K562 (cell line): ENCODE results near the gene SNX10. TPM values are rescaled to one million over a fixed set of nuclear protein-coding genes. Genes with fewer than 3 reads are reported as not detected.

Experiments
- CBFA2T3 ChIP-seq: fragments of 450-650 bp; IDR thresholded peaks from 2 replicates; pipeline ENCODE4 v1.6.1; 2017
- CREM ChIP-seq: IDR thresholded peaks from 2 replicates; pipeline ENCODE4 v1.6.1; 2014; ENCODE audit warnings: antibody characterized with exemption, low read depth
- CTBP1 ChIP-seq: fragments of 450-650 bp; IDR thresholded peaks from 2 replicates; pipeline ENCODE4 v1.6.1; 2016; ENCODE audit warnings: borderline replicate concordance
- CTCFL ChIP-seq: IDR thresholded peaks from 2 replicates; pipeline ENCODE4 v1.6.1; 2011; ENCODE audit warnings: borderline replicate concordance, low read depth, mild to moderate bottlenecking, moderate library complexity, low read length; ENCODE audit not compliant: insufficient read depth, poor library complexity, severe bottlenecking
- CXXC5 ChIP-seq: fragments of 250-450 bp; sonication (Bioruptor Pico); IDR thresholded peaks from 2 replicates; pipeline ENCODE4 v1.8.0; 2022; ENCODE audit warnings: inconsistent platforms, mild to moderate bottlenecking, moderate library complexity
- EGR1 ChIP-seq: fragments of 450-650 bp; conservative IDR thresholded peaks from 2 replicates; pipeline ENCODE4 v1.6.1; 2017; ENCODE audit warnings: mild to moderate bottlenecking
- ETV1 ChIP-seq: fragments of 450-650 bp; conservative IDR thresholded peaks from 2 replicates; pipeline ENCODE4 v1.6.1; 2016; ENCODE audit warnings: missing genetic modification characterization, control low read depth, low read depth, missing compliant biosample characterization
- MLX ChIP-seq, 2 experiments: fragments of 450-650 bp in 1 of 2; sonication (generic) in 1 of 2; formaldehyde crosslinking; conservative IDR thresholded peaks; 2 replicates each; pipeline versions ENCODE4 v1.4.0 to v1.8.1; 2020 to 2022; ENCODE audit warnings: mild to moderate bottlenecking in 1 of 2, missing genetic modification reagents in 1 of 2
- MTA2 ChIP-seq: fragments of 450-650 bp; IDR thresholded peaks from 2 replicates; pipeline ENCODE4 v1.6.1; 2016; ENCODE audit warnings: low read depth
- MTF1 ChIP-seq: fragments of 250-450 bp; sonication (Bioruptor Pico); IDR thresholded peaks from 2 replicates; pipeline ENCODE4 v1.9.0; 2021; ENCODE audit warnings: moderate library complexity, mild to moderate bottlenecking, inconsistent platforms, borderline replicate concordance
- PHB ChIP-seq: fragments of 250-450 bp; sonication (Bioruptor Pico); IDR thresholded peaks from 2 replicates; pipeline ENCODE4 v1.5.0; 2021
- RB1 ChIP-seq: fragments of 450-650 bp; IDR thresholded peaks from 2 replicates; pipeline ENCODE4 v1.6.1; 2017; ENCODE audit warnings: low read depth, mild to moderate bottlenecking
- RBFOX2 ChIP-seq: fragments of 200-400 bp; formaldehyde crosslinking; IDR thresholded peaks from 2 replicates; pipeline ENCODE4 v1.6.1; 2017; ENCODE audit warnings: low read depth, mild to moderate bottlenecking, low read length, moderate library complexity
- SMAD4 ChIP-seq: fragments of 250-450 bp; sonication (Bioruptor Pico); conservative IDR thresholded peaks from 2 replicates; pipeline ENCODE4 v1.8.0; 2021; ENCODE audit warnings: inconsistent platforms, mild to moderate bottlenecking, moderate library complexity
- SRF ChIP-seq, 2 experiments: fragments of 250-450, 450-650 bp in 1 of 2; sonication (Bioruptor Pico) in 1 of 2; sonication (generic) in 1 of 2; formaldehyde crosslinking; IDR thresholded peaks; 2 replicates each; pipeline versions ENCODE4 v1.5.0 to v1.5.1; 2020 to 2022; ENCODE audit warnings: mild to moderate bottlenecking in 1 of 2, missing genetic modification reagents in 1 of 2
- U2AF1 ChIP-seq: fragments of 200-400 bp; formaldehyde crosslinking; optimal IDR thresholded peaks from 2 replicates; pipeline ENCODE3; 2017; ENCODE audit warnings: mild to moderate bottlenecking, low read depth, low read length, moderate library complexity
- UBTF ChIP-seq, 2 experiments: IDR thresholded peaks; 2 replicates each; pipeline ENCODE4 v1.6.1; 2012; ENCODE audit warnings: improper control_type of control experiment in 2 of 2, low read depth in 2 of 2, low read length in 2 of 2, borderline replicate concordance in 1 of 2
- ZC3H11A ChIP-seq: IDR thresholded peaks from 2 replicates; pipeline ENCODE4 v1.6.1; 2012; ENCODE audit warnings: low read depth, low read length, improper control_type of control experiment
- ZNF140 ChIP-seq: fragments of 250-450 bp; sonication (Bioruptor Pico); IDR thresholded peaks from 2 replicates; pipeline ENCODE4 v1.8.0; 2021; ENCODE audit warnings: moderate library complexity, mild to moderate bottlenecking, inconsistent platforms
- ZNF175 ChIP-seq: fragments of 200-800 bp; sonication (Bioruptor generic); IDR thresholded peaks from 2 replicates; pipeline ENCODE4 v1.6.1; 2016; ENCODE audit warnings: low read depth, mild to moderate bottlenecking, missing genetic modification characterization, missing compliant biosample characterization
- ZNF280B ChIP-seq: fragments of 250-450 bp; sonication (Bioruptor Pico); IDR thresholded peaks from 2 replicates; pipeline ENCODE4 v1.5.1; 2021; ENCODE audit warnings: mild to moderate bottlenecking
- ZNF282 ChIP-seq: sonication (generic); formaldehyde crosslinking; IDR thresholded peaks from 2 replicates; pipeline ENCODE4 v1.8.1; 2023; ENCODE audit warnings: missing genetic modification reagents
- polyA plus RNA-seq, 8 experiments: library from polyadenylated mRNA; depleted of rRNA in 4 of 8; stranded (reverse) in 5 of 8; unstranded in 3 of 8; fragments of >200 nt; fragmentation: Nextera tagmentation in 2 of 8; fragmentation: Illumina TruSeq in 1 of 8; extraction: Ambion mirVana in 2 of 8; extraction: Trizol in 1 of 8; gene quantifications; 2 replicates each; pipeline versions ENCODE4 v1.2.1 to v1.2.3, GENCODE V29; 2011 to 2014; ENCODE audit warnings: inconsistent platforms in 1 of 8, missing spikeins in 1 of 8
- total RNA-seq, 7 experiments: library from RNA; depleted of rRNA in 6 of 7; stranded (reverse); fragments of >200 nt in 6 of 7; fragmentation: Illumina TruSeq in 2 of 7; extraction: Trizol in 2 of 7; gene quantifications; 2 replicates each; pipeline versions ENCODE4 v1.2.1 to v1.2.3, GENCODE V29; 2011 to 2021; ENCODE audit warnings: low replicate concordance in 1 of 7

Gene SNX10
- total and polyA plus RNA-seq, 9 of the 15 experiments (the other 6 are each of a cell fraction or from before 2014, with no cell fraction given) = 6.9 to 16.5 (median 11.5) TPM

- TF ChIP-seq SMAD4 (CRISPR knock-in tag) (peak; percentile 50; the same call in 1 of the 2 replicates), U2AF1 (no peak), CTCFL (no peak), UBTF (IDR thresholded peaks at IDR 0.05; ENCODE audit: borderline replicate concordance in 1 of 2, low read depth in 2 of 2, low read length in 2 of 2) (peak; percentile 51 to 54; a peak in 2 of 4 replicates), ZNF282 (CRISPR knock-in tag) (no peak), EGR1 (peak; percentile 68), RB1 (peak; percentile 87), ZNF175 (CRISPR knock-in tag) (peak; percentile 78; the same call in 1 of the 2 replicates), CTBP1 (peak; percentile 97), ETV1 (tag) (peak; percentile 64; the same call in 1 of the 2 replicates), ZNF280B (CRISPR knock-in tag) (no peak), ZNF140 (CRISPR knock-in tag) (no peak), CXXC5 (CRISPR knock-in tag) (peak; percentile 87), SRF (CRISPR knock-in tag; IDR thresholded peaks at IDR 0.05) (no peak), MTF1 (CRISPR knock-in tag) (no peak), MLX (CRISPR knock-in tag; conservative IDR thresholded peaks at IDR 0.05) (no peak), MTA2 (no peak), PHB (no peak), CREM (peak; percentile 65), CBFA2T3 (no peak), RBFOX2 (peak; percentile 76), ZC3H11A (no peak)
Observed at GRCh38 chr7:26291699-26292538, at the start of gene SNX10 (continued).
